HepG2 (cell line): ENCODE results near the gene POSTN. TPM values are rescaled to one million over a fixed set of nuclear protein-coding genes. Genes with fewer than 3 reads are reported as not detected.
A peak's percentile ranks its signal among the peaks of the same experiment; 100 is the strongest.

Experiments
- ATAC-seq: fragments of 200-7000 bp; cut with Tn5 transposase; 3 replicates; pipeline ENCODE4 v1.9.1; 2020; ENCODE audit warnings: mild to moderate bottlenecking, moderate library complexity
- BruUV-seq: library from RNA; stranded (reverse); fragments of 400-500 nt; replicated peaks from 2 replicates; lab custom pipeline; 2021; lab: Mats Ljungman, UMichigan
- CTCF ChIA-PET: fragments of 300-600 bp; formaldehyde crosslinking; extraction: SDS; loops from one replicate; lab custom pipeline; 2021; ENCODE audit warnings: low total read pairs, inconsistent platforms, low intra/inter-chr PET ratio; lab: Yijun Ruan, JAX
- POLR2A ChIA-PET: fragments of 350-600 bp; sonication (Branson Sonifier 250); formaldehyde crosslinking; loops from one replicate; lab custom pipeline; 2020; ENCODE audit warnings: antibody characterized with exemption, inconsistent platforms; lab: Yijun Ruan, JAX
- DNase-seq: peaks from one replicate; pipeline ENCODE4 v3.0.0-alpha.2; 2015; ENCODE audit warnings: low spot score
- FAIRE-seq: peaks from 3 replicates; lab custom pipeline; 2011; peaks lifted over from hg19 to GRCh38; lab: Jason Lieb, UNC
- H2AFZ ChIP-seq: one replicate; pipeline ENCODE4 v1.6.1; 2011; ENCODE audit warnings: low read length, inconsistent platforms
- H3K27ac ChIP-seq: fragments of 300-600 bp; 3 replicates; pipeline ENCODE4 v1.8.0; 2011; ENCODE audit warnings: mixed run types, mild to moderate bottlenecking, mixed read lengths, low read length, inconsistent platforms; ENCODE audit not compliant: insufficient read depth; ENCODE audit errors: extremely low read length
- H3K27me3 ChIP-seq, 2 experiments: fragments of 200-600 bp in 1 of 2; 2 replicates in 1 of 2; 3 replicates in 1 of 2; pipeline versions ENCODE4 v1.6.0 to v1.8.0; 2011; ENCODE audit warnings: low read length in 2 of 2, mild to moderate bottlenecking in 2 of 2, moderate library complexity in 2 of 2, inconsistent platforms in 1 of 2; ENCODE audit not compliant: insufficient read depth in 2 of 2, control insufficient read depth in 1 of 2
- H3K36me3 ChIP-seq, 2 experiments: fragments of 200-600 bp in 1 of 2; replicated peaks in 1 of 2; 2 replicates in 1 of 2; 3 replicates in 1 of 2; pipeline versions ENCODE4 v1.5.1 to v1.8.0; 2011; ENCODE audit warnings: low read length in 2 of 2, inconsistent platforms in 1 of 2; ENCODE audit not compliant: insufficient read depth in 2 of 2, control insufficient read depth in 1 of 2
- H3K4me1 ChIP-seq: 2 replicates; pipeline ENCODE4 v1.5.1; 2012; ENCODE audit warnings: low read length, inconsistent platforms; ENCODE audit not compliant: insufficient read depth
- H3K4me2 ChIP-seq: 2 replicates; pipeline ENCODE4 v1.6.0; 2011; ENCODE audit warnings: low read depth, low read length, inconsistent platforms
- H3K4me3 ChIP-seq, 3 experiments: fragments of 200-600 bp in 1 of 3; sonication (generic), shearing (Covaris generic) in 1 of 3; replicated peaks in 1 of 3; 2 replicates each; pipeline ENCODE4 v1.5.1; 2011 to 2016; ENCODE audit warnings: low read length in 3 of 3, inconsistent platforms in 2 of 3, low read depth in 2 of 3, mild to moderate bottlenecking in 2 of 3, control low read depth in 1 of 3, mixed read lengths in 1 of 3; ENCODE audit not compliant: insufficient read depth in 1 of 3
- H3K79me2 ChIP-seq: one replicate; pipeline ENCODE4 v1.6.1; 2011; ENCODE audit warnings: low read length, inconsistent platforms; ENCODE audit not compliant: insufficient read depth
- H3K9ac ChIP-seq: 2 replicates; pipeline ENCODE4 v1.6.0; 2011; ENCODE audit warnings: mild to moderate bottlenecking, low read depth, low read length, inconsistent platforms; ENCODE audit not compliant: insufficient read depth
- H3K9me3 ChIP-seq: 2 replicates; pipeline ENCODE4 v1.5.1; 2012; ENCODE audit warnings: mild to moderate bottlenecking, low read length
- H4K20me1 ChIP-seq: 2 replicates; pipeline ENCODE4 v1.6.0; 2011; ENCODE audit warnings: inconsistent platforms, mild to moderate bottlenecking, low read length, moderate library complexity; ENCODE audit not compliant: insufficient read depth
- CEBPB ChIP-seq: IDR thresholded peaks from 2 replicates; pipeline ENCODE4 v1.6.1; 2011; ENCODE audit warnings: low read depth, low read length, improper control_type of control experiment, borderline replicate concordance
- HNF4G ChIP-seq, 2 experiments: sonication (generic) in 1 of 2; formaldehyde crosslinking in 1 of 2; IDR thresholded peaks; 2 replicates each; pipeline versions ENCODE4 v1.4.0 to v1.6.1; 2011 to 2020; ENCODE audit warnings: borderline replicate concordance in 2 of 2, low read depth in 2 of 2, mild to moderate bottlenecking in 2 of 2, low read length in 1 of 2, missing genetic modification reagents in 1 of 2, moderate library complexity in 1 of 2
- KLF15 ChIP-seq: sonication (generic); formaldehyde crosslinking; IDR thresholded peaks from 2 replicates; pipeline ENCODE4 v1.8.1; 2023; ENCODE audit warnings: borderline replicate concordance, mild to moderate bottlenecking, inconsistent platforms, missing genetic modification reagents, mixed read lengths
- KLF9 ChIP-seq: IDR thresholded peaks from 2 replicates; pipeline ENCODE4 v1.6.1; 2016; ENCODE audit warnings: low read depth
- MAF1 ChIP-seq: sonication (generic); formaldehyde crosslinking; IDR thresholded peaks from 2 replicates; pipeline ENCODE4 v1.5.0; 2020; ENCODE audit warnings: missing genetic modification reagents, borderline replicate concordance
- MYNN ChIP-seq: sonication (generic); formaldehyde crosslinking; IDR thresholded peaks from 2 replicates; pipeline ENCODE4 v1.4.0; 2020; ENCODE audit warnings: mild to moderate bottlenecking, low read depth, missing genetic modification reagents
- NFE2 ChIP-seq: sonication (generic); formaldehyde crosslinking; IDR thresholded peaks from 2 replicates; pipeline ENCODE4 v1.4.0; 2020; ENCODE audit warnings: missing genetic modification reagents
- ZNF335 ChIP-seq: sonication (generic); formaldehyde crosslinking; IDR thresholded peaks from 2 replicates; pipeline ENCODE4 v1.4.0; 2020; ENCODE audit warnings: missing genetic modification reagents
- ZNF382 ChIP-seq: sonication (generic); formaldehyde crosslinking; IDR thresholded peaks from 2 replicates; pipeline ENCODE4 v1.5.0; 2020; ENCODE audit warnings: missing genetic modification reagents, mild to moderate bottlenecking, borderline replicate concordance
- ZNF563 ChIP-seq: sonication (generic); formaldehyde crosslinking; IDR thresholded peaks from 2 replicates; pipeline ENCODE4 v1.8.0; 2022; ENCODE audit warnings: mild to moderate bottlenecking, moderate library complexity, missing genetic modification reagents
- WGBS: methylation state at CpG from one replicate; pipeline ENCODE4 v1.1.6; 2017; ENCODE audit warnings: low lambda C conversion rate; 5-methylcytosine and 5-hydroxymethylcytosine counted together
- in situ Hi-C: cut with HindIII; loops from 2 replicates; pipeline ENCODE4 v1.10.0; 2017; ENCODE audit warnings: low pct_unique_long_range_greater_than_20kb; ENCODE audit not compliant: extremely low pct_ligation_motif_present
- intact Hi-C: fragments of 100-400 bp; cut with micrococcal nuclease; formaldehyde crosslinking; loops from one replicate; pipeline ENCODE4 v1.10.0; 2022; ENCODE audit not compliant: unreplicated experiment
- polyA plus RNA-seq, 8 experiments: library from polyadenylated mRNA; depleted of rRNA in 3 of 8; stranded (reverse) in 7 of 8; unstranded in 1 of 8; fragments of >200 nt; fragmentation: Illumina TruSeq in 4 of 8; extraction: Trizol in 4 of 8; gene quantifications; 2 replicates each; pipeline versions ENCODE4 v1.2.1 to v1.2.3, GENCODE V29; 2011 to 2016; ENCODE audit warnings: low read depth in 4 of 8, missing spikeins in 1 of 8, mixed read lengths in 1 of 8; ENCODE audit not compliant: insufficient read depth in 1 of 8
- total RNA-seq, 5 experiments: library from RNA; depleted of rRNA; stranded (reverse); fragments of >200 nt; fragmentation: Illumina TruSeq; extraction: Trizol; gene quantifications; 2 replicates each; pipeline ENCODE4 v1.2.3, GENCODE V29; 2016; ENCODE audit warnings: low read depth in 1 of 5
- TF ChIP-seq, protein P1 (sequence below): fragments of 450-650 bp; IDR thresholded peaks from 2 replicates; pipeline ENCODE4 v1.6.1; 2016
- TF ChIP-seq, protein P2 (sequence below): sonication (generic); formaldehyde crosslinking; conservative IDR thresholded peaks from 2 replicates; pipeline ENCODE4 v1.8.0; 2022; ENCODE audit warnings: mild to moderate bottlenecking, moderate library complexity, missing genetic modification reagents
- TF ChIP-seq, protein P3 (sequence below): sonication (generic); formaldehyde crosslinking; IDR thresholded peaks from 2 replicates; pipeline ENCODE4 v1.8.0; 2022; ENCODE audit warnings: missing genetic modification reagents, low read depth, mild to moderate bottlenecking, borderline replicate concordance

The POSTN gene
- total and polyA plus RNA-seq, 2 of the 13 experiments (the other 11 are each of a cell fraction or from before 2014, with no cell fraction given) = not detected

DNA sequence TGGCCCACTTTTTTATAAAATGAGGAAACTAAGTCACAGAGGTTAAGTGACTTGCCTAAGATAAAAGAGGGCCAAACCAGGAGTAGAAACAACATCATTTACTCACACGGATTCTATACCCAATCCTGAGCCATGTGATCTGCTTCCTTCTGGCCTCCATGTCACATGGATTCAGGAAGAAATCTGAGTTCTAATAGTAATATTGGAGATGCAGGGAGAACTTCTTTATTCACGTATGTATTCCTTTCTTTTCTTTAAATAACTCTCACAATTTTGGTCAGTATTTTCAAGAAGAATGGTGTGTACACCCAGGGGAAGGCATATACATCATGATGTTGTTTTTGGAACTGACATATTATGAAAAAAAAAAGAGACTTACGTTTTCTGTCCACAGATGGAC is 1.8 kb downstream of the POSTN start:
- in situ Hi-C loops (no loop called here), intact Hi-C loops (no loop called here)
- H3K4me2 ChIP-seq = no peak overlapping the region
- BruUV-seq = no TSS peak
- TF ChIP-seq ZNF382 (CRISPR knock-in tag) = no peak
- TF ChIP-seq, protein P1, sequence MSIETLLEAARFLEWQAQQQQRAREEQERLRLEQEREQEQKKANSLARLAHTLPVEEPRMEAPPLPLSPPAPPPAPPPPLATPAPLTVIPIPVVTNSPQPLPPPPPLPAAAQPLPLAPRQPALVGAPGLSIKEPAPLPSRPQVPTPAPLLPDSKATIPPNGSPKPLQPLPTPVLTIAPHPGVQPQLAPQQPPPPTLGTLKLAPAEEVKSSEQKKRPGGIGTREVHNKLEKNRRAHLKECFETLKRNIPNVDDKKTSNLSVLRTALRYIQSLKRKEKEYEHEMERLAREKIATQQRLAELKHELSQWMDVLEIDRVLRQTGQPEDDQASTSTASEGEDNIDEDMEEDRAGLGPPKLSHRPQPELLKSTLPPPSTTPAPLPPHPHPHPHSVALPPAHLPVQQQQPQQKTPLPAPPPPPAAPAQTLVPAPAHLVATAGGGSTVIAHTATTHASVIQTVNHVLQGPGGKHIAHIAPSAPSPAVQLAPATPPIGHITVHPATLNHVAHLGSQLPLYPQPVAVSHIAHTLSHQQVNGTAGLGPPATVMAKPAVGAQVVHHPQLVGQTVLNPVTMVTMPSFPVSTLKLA = peak; percentile 51; the same call in 1 of the 2 replicates
- H2AFZ ChIP-seq = no peak overlapping the region
- H3K4me3 ChIP-seq = no peak overlapping the region
- POLR2A ChIA-PET = no interaction called here
- H3K36me3 ChIP-seq = no peaks in the 10 kb centered on the region
- no peaks in the 10 kb centered on the region for H4K20me1 ChIP-seq
- H3K27me3 ChIP-seq = no peaks in the 10 kb centered on the region
- WGBS = under 1% methylated on average over 3 of the region's 3 CpGs
- H3K4me1 ChIP-seq = no peaks in the 10 kb centered on the region
- no peaks in the 10 kb centered on the region for H3K79me2 ChIP-seq
- ATAC-seq (no peak), DNase-seq (no peak), FAIRE-seq (no peak)
- CTCF ChIA-PET = no interaction called here
- no peak overlapping the region for H3K9ac ChIP-seq
- no peak overlapping the region for H3K27ac ChIP-seq
- H3K9me3 ChIP-seq = no peaks in the 10 kb centered on the region

DNA sequence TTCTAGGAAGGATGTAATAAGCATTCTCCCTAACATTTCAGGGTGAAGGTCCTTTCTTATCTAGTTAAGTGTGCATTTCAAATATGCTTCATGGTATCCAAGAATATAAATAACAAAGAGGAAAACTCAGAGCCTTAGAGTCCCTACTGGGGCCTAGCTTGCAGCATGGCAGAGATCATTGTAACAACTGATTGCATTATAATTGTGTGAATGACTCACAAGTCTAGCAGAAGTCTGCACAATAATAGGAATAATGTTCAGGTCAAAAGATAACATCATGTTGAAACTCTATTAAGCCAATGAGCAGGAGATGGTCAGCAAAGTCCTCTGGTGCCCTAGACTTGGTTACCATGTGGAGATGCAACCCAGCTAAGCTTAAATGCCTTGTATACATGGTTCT is 3.4 kb downstream of the POSTN start:
- DNase-seq = no peak
- CTCF ChIA-PET = no interaction called here
- FAIRE-seq = no peak
- in situ Hi-C loops = no loop called here
- H2AFZ ChIP-seq = no peak overlapping the region
- TF ChIP-seq ZNF335 (CRISPR knock-in tag) (no peak), KLF9 (CRISPR knock-in tag) (no peak), NFE2 (CRISPR knock-in tag) (no peak), HNF4G (IDR thresholded peaks at IDR 0.05; ENCODE audit: borderline replicate concordance, low read depth, low read length) (no peak), HNF4G (CRISPR knock-in tag; IDR thresholded peaks at IDR 0.05; ENCODE audit: borderline replicate concordance, low read depth) (no peak), KLF15 (CRISPR knock-in tag) (no peak), ZNF563 (CRISPR knock-in tag) (no peak), MAF1 (CRISPR knock-in tag) (no peak), CEBPB (no peak), MYNN (CRISPR knock-in tag) (no peak)
- TF ChIP-seq, protein P2, sequence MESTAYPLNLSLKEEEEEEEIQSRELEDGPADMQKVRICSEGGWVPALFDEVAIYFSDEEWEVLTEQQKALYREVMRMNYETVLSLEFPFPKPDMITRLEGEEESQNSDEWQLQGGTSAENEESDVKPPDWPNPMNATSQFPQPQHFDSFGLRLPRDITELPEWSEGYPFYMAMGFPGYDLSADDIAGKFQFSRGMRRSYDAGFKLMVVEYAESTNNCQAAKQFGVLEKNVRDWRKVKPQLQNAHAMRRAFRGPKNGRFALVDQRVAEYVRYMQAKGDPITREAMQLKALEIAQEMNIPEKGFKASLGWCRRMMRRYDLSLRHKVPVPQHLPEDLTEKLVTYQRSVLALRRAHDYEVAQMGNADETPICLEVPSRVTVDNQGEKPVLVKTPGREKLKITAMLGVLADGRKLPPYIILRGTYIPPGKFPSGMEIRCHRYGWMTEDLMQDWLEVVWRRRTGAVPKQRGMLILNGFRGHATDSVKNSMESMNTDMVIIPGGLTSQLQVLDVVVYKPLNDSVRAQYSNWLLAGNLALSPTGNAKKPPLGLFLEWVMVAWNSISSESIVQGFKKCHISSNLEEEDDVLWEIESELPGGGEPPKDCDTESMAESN (CRISPR knock-in tag) = no peak
- TF ChIP-seq, protein P3, sequence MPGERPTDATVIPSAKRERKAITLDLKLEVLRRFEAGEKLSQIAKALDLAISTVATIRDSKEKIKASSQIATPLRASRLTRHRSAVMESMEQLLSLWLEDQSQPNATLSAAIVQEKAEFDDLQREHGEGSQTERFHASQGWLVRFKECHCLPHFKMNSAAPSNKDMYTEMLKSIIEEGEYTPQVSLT (CRISPR knock-in tag) = no peak
- TF ChIP-seq, all 625 proteins: peak for 0
- H3K79me2 ChIP-seq = no peaks in the 10 kb centered on the region
- H3K9ac ChIP-seq = no peak overlapping the region
- intact Hi-C loops = no loop called here
- POLR2A ChIA-PET = no interaction called here
- H3K27me3 ChIP-seq = no peaks in the 10 kb centered on the region
- no peaks in the 10 kb centered on the region for H3K9me3 ChIP-seq
- no peak overlapping the region for H3K27ac ChIP-seq
- H3K4me3 ChIP-seq = no peak overlapping the region
- no peaks in the 10 kb centered on the region for H4K20me1 ChIP-seq
- H3K4me1 ChIP-seq = no peaks in the 10 kb centered on the region
- no peaks in the 10 kb centered on the region for H3K36me3 ChIP-seq
- H3K4me2 ChIP-seq = no peak overlapping the region
- no peak for ATAC-seq
- BruUV-seq = no TSS peak
